ENCODE data around the gene CGB2.
"Not testable (repeated sequence)": the region's sequence is repeated elsewhere in the genome, so short reads cannot be mapped to it uniquely, and the experiment has no call there.

Gene CGB2

GRCh38 chr19:49039736-49040135, 8.0 kb downstream of the CGB2 start:
- H3K4me1 ChIP-seq (ENCODE audit: control insufficient read depth, insufficient read depth, low read length); H3K9ac ChIP-seq (ENCODE audit: low read length); H3K4me3 ChIP-seq (ENCODE audit: low read length); H3K27me3 ChIP-seq (replicated peaks; ENCODE audit: control insufficient read depth, insufficient read depth, low read length); H3K9me3 ChIP-seq (ENCODE audit: control insufficient read depth, low read length); H3K36me3 ChIP-seq (ENCODE audit: control insufficient read depth, insufficient read depth, low read length, severe bottlenecking); DNase-seq (ENCODE audit: low read depth): not testable (repeated sequence)

GRCh38 chr19:49042177-49042576, 10.5 kb downstream of the CGB2 start:
- DNase-seq (ENCODE audit: low read depth) = no peak
- H3K27me3 ChIP-seq (replicated peaks; ENCODE audit: control insufficient read depth, insufficient read depth, low read length) = no peaks in the 10 kb centered on the region
- H3K9me3 ChIP-seq (ENCODE audit: control insufficient read depth, low read length) = no peaks in the 10 kb centered on the region
- H3K36me3 ChIP-seq (ENCODE audit: control insufficient read depth, insufficient read depth, low read length, severe bottlenecking) = no peaks in the 10 kb centered on the region
- H3K9ac ChIP-seq (ENCODE audit: low read length) = no peak overlapping the region
- no peak overlapping the region for H3K4me3 ChIP-seq (ENCODE audit: low read length)
- H3K4me1 ChIP-seq (ENCODE audit: control insufficient read depth, insufficient read depth, low read length) = no peaks in the 10 kb centered on the region

DNA sequence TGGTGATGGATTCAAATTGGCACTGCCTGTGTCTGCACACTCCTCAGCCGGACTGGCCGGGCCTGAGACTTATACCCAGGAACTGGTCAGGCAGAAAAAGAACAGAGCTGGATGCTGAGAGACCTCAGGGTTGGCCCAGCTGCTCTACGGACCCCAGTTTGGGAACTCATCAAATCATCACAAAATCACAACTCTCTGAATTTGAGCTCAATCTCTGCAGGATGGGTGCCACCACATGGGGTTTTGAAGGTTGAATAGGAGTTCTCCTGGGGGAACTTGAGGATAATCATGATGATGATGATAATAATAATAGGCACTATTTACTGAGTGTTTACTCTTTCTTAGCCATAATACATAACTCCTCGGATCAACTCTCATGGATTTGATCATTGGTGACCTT, 11.0 kb downstream of the CGB2 start:
- not testable (repeated sequence) for H3K27me3 ChIP-seq (replicated peaks; ENCODE audit: control insufficient read depth, insufficient read depth, low read length); H3K4me1 ChIP-seq (ENCODE audit: control insufficient read depth, insufficient read depth, low read length); DNase-seq (ENCODE audit: low read depth)

GRCh38 chr19:49043548-49043947, 11.9 kb downstream of the CGB2 start, which contains the start of gene CGB5:
Gene CGB5 (plus strand): TSS chr19:49043848. CDS start chr19:49044210, 362 bp downstream.
- not testable (repeated sequence) for H3K9ac ChIP-seq (ENCODE audit: low read length); H3K36me3 ChIP-seq (ENCODE audit: control insufficient read depth, insufficient read depth, low read length, severe bottlenecking); H3K4me3 ChIP-seq (ENCODE audit: low read length); H3K9me3 ChIP-seq (ENCODE audit: control insufficient read depth, low read length); DNase-seq (ENCODE audit: low read depth); H3K27me3 ChIP-seq (replicated peaks; ENCODE audit: control insufficient read depth, insufficient read depth, low read length); H3K4me1 ChIP-seq (ENCODE audit: control insufficient read depth, insufficient read depth, low read length)

More for the DNA sequence above, 11.0 kb downstream of the CGB2 start:
- not testable (repeated sequence) for H3K9me3 ChIP-seq (ENCODE audit: control insufficient read depth, low read length); H3K36me3 ChIP-seq (ENCODE audit: control insufficient read depth, insufficient read depth, low read length, severe bottlenecking); H3K4me3 ChIP-seq (ENCODE audit: low read length); H3K9ac ChIP-seq (ENCODE audit: low read length)

DNA sequence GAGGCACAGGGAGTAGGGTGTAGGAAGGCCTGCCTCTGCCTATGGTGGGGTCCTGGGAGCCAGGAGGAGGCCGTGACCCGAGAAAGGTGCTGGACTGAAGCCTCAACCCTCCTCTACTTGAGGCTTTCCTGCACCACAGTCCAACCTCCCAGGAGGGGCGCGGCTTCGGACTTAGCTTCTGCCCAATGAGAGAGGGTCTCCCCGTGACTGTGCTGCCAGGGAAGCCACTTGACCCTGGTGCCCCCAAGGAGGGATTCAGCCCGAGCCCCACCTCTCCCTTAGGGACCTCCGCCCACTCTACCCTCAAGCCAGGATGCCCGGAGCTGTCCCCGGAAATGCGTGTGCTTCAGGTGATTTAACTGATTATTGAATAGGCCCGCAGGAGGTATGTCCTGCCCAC, 17.3 kb downstream of the CGB2 start, which contains the start of gene CGB8:
Gene CGB8 (minus strand): TSS at position 101 of the 400 bp plus-strand sequence. CDS start 372 bp downstream, outside the sequence.
- DNase-seq (ENCODE audit: low read depth); H3K27me3 ChIP-seq (replicated peaks; ENCODE audit: control insufficient read depth, insufficient read depth, low read length); H3K4me3 ChIP-seq (ENCODE audit: low read length); H3K9me3 ChIP-seq (ENCODE audit: control insufficient read depth, low read length); H3K4me1 ChIP-seq (ENCODE audit: control insufficient read depth, insufficient read depth, low read length); H3K9ac ChIP-seq (ENCODE audit: low read length); H3K36me3 ChIP-seq (ENCODE audit: control insufficient read depth, insufficient read depth, low read length, severe bottlenecking): not testable (repeated sequence)

GRCh38 chr19:49049834-49050233, 18.1 kb downstream of the CGB2 start:
- H3K9ac ChIP-seq (ENCODE audit: low read length); H3K4me3 ChIP-seq (ENCODE audit: low read length); H3K4me1 ChIP-seq (ENCODE audit: control insufficient read depth, insufficient read depth, low read length); H3K9me3 ChIP-seq (ENCODE audit: control insufficient read depth, low read length); H3K36me3 ChIP-seq (ENCODE audit: control insufficient read depth, insufficient read depth, low read length, severe bottlenecking); H3K27me3 ChIP-seq (replicated peaks; ENCODE audit: control insufficient read depth, insufficient read depth, low read length); DNase-seq (ENCODE audit: low read depth): not testable (repeated sequence)

GRCh38 chr19:49050376-49051033, 18.8 kb downstream of the CGB2 start:
- H3K9ac ChIP-seq (ENCODE audit: low read length); H3K4me1 ChIP-seq (ENCODE audit: control insufficient read depth, insufficient read depth, low read length); DNase-seq (ENCODE audit: low read depth); H3K27me3 ChIP-seq (replicated peaks; ENCODE audit: control insufficient read depth, insufficient read depth, low read length); H3K36me3 ChIP-seq (ENCODE audit: control insufficient read depth, insufficient read depth, low read length, severe bottlenecking); H3K4me3 ChIP-seq (ENCODE audit: low read length); H3K9me3 ChIP-seq (ENCODE audit: control insufficient read depth, low read length): not testable (repeated sequence)

DNA sequence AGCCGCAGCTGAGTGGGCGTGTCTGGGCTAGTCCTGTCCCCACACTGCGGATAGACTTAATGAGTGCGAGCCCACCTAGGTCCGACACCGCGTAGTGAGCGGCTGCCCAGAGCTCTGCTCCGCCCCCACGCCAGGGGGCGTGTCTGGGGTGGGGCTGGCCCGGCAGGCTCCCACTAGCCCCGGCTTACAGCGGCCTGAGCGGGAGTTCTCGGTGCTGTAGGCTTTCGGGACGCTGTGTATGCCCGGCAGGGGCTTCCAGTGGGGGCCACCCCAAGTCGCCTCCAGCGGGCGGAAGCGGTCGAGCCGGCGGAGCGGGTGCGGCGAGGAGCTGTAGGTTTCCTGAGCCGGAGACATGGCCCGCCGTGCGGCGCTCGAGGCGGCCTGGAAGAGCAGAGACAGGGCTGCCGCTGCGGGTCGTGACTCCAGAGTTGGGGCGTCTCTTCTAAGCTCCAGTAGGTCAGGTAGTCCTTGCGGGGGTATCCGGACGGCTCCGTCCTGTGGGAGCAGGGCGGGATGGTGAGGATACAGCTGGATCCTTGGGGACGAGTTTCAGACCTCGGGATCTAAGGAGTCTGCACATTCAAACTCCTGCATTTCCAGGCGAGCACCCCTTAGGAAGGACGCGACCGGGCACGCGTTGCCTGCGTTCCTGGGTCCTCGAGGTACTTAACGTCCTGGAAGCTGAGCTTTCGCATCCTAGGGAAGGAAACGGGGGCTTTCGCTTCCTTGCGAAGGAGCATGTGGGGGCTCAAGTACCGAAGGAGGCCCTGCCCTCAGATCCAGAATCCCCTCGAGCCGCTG, 24.6 kb downstream of the CGB2 start:
- Histone ChIP-seq H3K27me3 (replicated peaks; ENCODE audit: control insufficient read depth, insufficient read depth, low read length) (peaks cover 25% of the 10 kb centered on the region), H3K9me3 (ENCODE audit: control insufficient read depth, low read length) (no peaks in the 10 kb centered on the region), H3K4me1 (ENCODE audit: control insufficient read depth, insufficient read depth, low read length) (peaks cover 11% of the 10 kb centered on the region), H3K36me3 (ENCODE audit: control insufficient read depth, insufficient read depth, low read length, severe bottlenecking) (no peaks in the 10 kb centered on the region), H3K9ac (ENCODE audit: low read length) (no peak overlapping the region), H3K4me3 (ENCODE audit: low read length) (peak overlapping the region; percentile 78)
- DNase-seq (ENCODE audit: low read depth) = peak; percentile 78

DNA sequence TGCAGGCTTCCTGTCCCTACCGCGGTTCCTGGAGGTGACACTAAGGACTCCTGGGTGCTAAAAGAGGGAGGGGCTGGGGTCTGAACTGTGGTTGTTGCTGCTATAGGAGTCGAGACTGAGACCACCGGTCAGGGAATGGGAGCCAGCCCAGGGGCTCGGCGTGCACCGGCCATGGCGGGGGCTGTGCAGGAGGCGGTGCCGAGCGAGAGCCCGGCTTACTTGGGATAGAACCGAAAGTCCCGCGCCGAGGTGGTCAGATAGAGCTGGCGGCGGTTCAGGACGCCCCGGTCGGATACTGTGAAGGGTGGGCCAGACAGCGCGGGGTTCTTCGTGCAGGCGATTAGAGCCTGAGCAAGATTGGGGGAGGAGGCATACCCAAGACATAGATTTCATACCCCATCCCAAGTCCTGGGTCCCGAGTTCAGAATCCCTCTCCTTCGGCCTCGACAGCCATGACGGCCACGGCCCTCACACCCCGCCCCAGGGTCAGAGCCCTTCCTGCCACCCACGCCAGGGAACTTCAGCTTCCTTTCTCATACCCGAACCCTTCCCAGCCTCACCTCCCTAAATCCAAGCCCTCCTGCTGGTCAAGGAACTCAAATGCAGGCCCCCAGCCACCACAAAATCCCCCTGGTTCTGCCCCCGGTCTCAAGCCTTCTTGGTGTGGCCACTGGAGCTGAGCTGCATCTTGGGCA, 25.4 kb downstream of the CGB2 start:
- peaks cover 11% of the 10 kb centered on the region for H3K4me1 ChIP-seq (ENCODE audit: control insufficient read depth, insufficient read depth, low read length)
- peaks cover 25% of the 10 kb centered on the region for H3K27me3 ChIP-seq (replicated peaks; ENCODE audit: control insufficient read depth, insufficient read depth, low read length)

GRCh38 chr19:49057636-49058234, 26.0 kb downstream of the CGB2 start, which contains the start of gene CGB7:
Gene CGB7 (minus strand): TSS chr19:49057749. CDS start chr19:49055375, 2,374 bp downstream.
- Histone ChIP-seq H3K4me3 (ENCODE audit: low read length) (peak within 1 kb of the TSS; percentile 78), H3K9me3 (ENCODE audit: control insufficient read depth, low read length) (no peaks in the 10 kb centered on the region), H3K4me1 (ENCODE audit: control insufficient read depth, insufficient read depth, low read length) (peaks cover 11% of the 10 kb centered on the region), H3K36me3 (ENCODE audit: control insufficient read depth, insufficient read depth, low read length, severe bottlenecking) (no peaks in the 10 kb centered on the region), H3K27me3 (replicated peaks; ENCODE audit: control insufficient read depth, insufficient read depth, low read length) (peaks cover 25% of the 10 kb centered on the region), H3K9ac (ENCODE audit: low read length) (no peak within 1 kb of the TSS)
- DNase-seq (ENCODE audit: low read depth) = peak; percentile 74

More for the DNA sequence above, 25.4 kb downstream of the CGB2 start:
- not testable (repeated sequence) for H3K9me3 ChIP-seq (ENCODE audit: control insufficient read depth, low read length); DNase-seq (ENCODE audit: low read depth); H3K36me3 ChIP-seq (ENCODE audit: control insufficient read depth, insufficient read depth, low read length, severe bottlenecking); H3K9ac ChIP-seq (ENCODE audit: low read length)
- peak overlapping the region; percentile 78 for H3K4me3 ChIP-seq (ENCODE audit: low read length)

- Histone ChIP-seq H3K27me3 (replicated peaks; ENCODE audit: control insufficient read depth, insufficient read depth, low read length) (peaks cover 25% of the 10 kb centered on the region), H3K9ac (ENCODE audit: low read length) (no peak overlapping the region), H3K36me3 (ENCODE audit: control insufficient read depth, insufficient read depth, low read length, severe bottlenecking) (no peaks in the 10 kb centered on the region), H3K4me3 (ENCODE audit: low read length) (no peak overlapping the region), H3K9me3 (ENCODE audit: control insufficient read depth, low read length) (no peaks in the 10 kb centered on the region), H3K4me1 (ENCODE audit: control insufficient read depth, insufficient read depth, low read length) (peaks cover 11% of the 10 kb centered on the region)
- no peak for DNase-seq (ENCODE audit: low read depth)
Observed at GRCh38 chr19:49058562-49058961, 26.9 kb downstream of the CGB2 start.

Measured in adipocyte (in vitro differentiated cells).